AG04450 (cell line): Measurements from ENCODE around the gene DMD. TPM values are rescaled to one million over a fixed set of nuclear protein-coding genes. Genes with fewer than 3 reads are reported as not detected.

Experiments used
- CTCF ChIA-PET: fragments of 300-600, 350-600 bp; formaldehyde crosslinking; extraction: SDS; loops from one replicate; lab custom pipeline; 2022; ENCODE audit warnings: antibody characterized with exemption, inconsistent platforms; lab: Charles Lee
- POLR2A ChIA-PET: fragments of 350-600 bp; formaldehyde crosslinking; extraction: SDS; loops from one replicate; lab custom pipeline; 2021; ENCODE audit warnings: antibody characterized with exemption, inconsistent platforms; lab: Yijun Ruan, JAX
- DNase-seq: peaks from one replicate; pipeline ENCODE4 v3.0.0-alpha.2; 2011; ENCODE audit warnings: low read depth, low spot score
- H3K27ac ChIP-seq: one replicate; pipeline ENCODE4 v1.5.1; 2012; ENCODE audit warnings: low read depth, low read length, control low read depth
- H3K27me3 ChIP-seq: one replicate; pipeline ENCODE4 v1.6.0; 2012; ENCODE audit warnings: low read length; ENCODE audit not compliant: control insufficient read depth, insufficient read depth
- H3K4me3 ChIP-seq: 2 replicates; pipeline ENCODE4 v1.5.1; 2011; ENCODE audit warnings: mild to moderate bottlenecking, low read depth, low read length, control low read depth
- H3K9me3 ChIP-seq: 2 replicates; pipeline ENCODE4 v1.5.1; 2012; ENCODE audit warnings: low read length; ENCODE audit not compliant: control insufficient read depth, insufficient read depth
- polyA plus RNA-seq: library from polyadenylated mRNA; depleted of rRNA; stranded (reverse); fragments of >200 nt; gene quantifications from 2 replicates; pipeline ENCODE4 v1.2.3, GENCODE V29; 2011
- TF ChIP-seq, protein P1 (sequence below): IDR thresholded peaks from 2 replicates; pipeline ENCODE4 v1.5.1; 2011; ENCODE audit warnings: low read depth, low read length, control low read depth, inconsistent platforms

Gene DMD
- polyA plus RNA-seq, 1 experiment = 7.6 TPM

- TF ChIP-seq, protein P1, sequence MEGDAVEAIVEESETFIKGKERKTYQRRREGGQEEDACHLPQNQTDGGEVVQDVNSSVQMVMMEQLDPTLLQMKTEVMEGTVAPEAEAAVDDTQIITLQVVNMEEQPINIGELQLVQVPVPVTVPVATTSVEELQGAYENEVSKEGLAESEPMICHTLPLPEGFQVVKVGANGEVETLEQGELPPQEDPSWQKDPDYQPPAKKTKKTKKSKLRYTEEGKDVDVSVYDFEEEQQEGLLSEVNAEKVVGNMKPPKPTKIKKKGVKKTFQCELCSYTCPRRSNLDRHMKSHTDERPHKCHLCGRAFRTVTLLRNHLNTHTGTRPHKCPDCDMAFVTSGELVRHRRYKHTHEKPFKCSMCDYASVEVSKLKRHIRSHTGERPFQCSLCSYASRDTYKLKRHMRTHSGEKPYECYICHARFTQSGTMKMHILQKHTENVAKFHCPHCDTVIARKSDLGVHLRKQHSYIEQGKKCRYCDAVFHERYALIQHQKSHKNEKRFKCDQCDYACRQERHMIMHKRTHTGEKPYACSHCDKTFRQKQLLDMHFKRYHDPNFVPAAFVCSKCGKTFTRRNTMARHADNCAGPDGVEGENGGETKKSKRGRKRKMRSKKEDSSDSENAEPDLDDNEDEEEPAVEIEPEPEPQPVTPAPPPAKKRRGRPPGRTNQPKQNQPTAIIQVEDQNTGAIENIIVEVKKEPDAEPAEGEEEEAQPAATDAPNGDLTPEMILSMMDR = no peak
- ChIA-PET CTCF (no interaction called here), POLR2A (no interaction called here)
- Histone ChIP-seq H3K9me3 (no peaks in the 10 kb centered on the region), H3K4me3 (no peak overlapping the region), H3K27me3 (no peaks in the 10 kb centered on the region), H3K27ac (no peak overlapping the region)
- no peak for DNase-seq
Measured at GRCh38 chrX:32662516-32662915, 548.8 kb downstream of the DMD start.

GRCh38 chrX:32644476-32645245 is 566.7 kb downstream of the DMD start:
- no peak for DNase-seq
- Histone ChIP-seq H3K9me3 (no peaks in the 10 kb centered on the region; the same call in 1 of the 2 replicates), H3K27me3 (no peaks in the 10 kb centered on the region), H3K27ac (no peak overlapping the region), H3K4me3 (no peak overlapping the region)
- TF ChIP-seq, protein P1 = no peak
- ChIA-PET POLR2A (no interaction called here), CTCF (no interaction called here)

DNA sequence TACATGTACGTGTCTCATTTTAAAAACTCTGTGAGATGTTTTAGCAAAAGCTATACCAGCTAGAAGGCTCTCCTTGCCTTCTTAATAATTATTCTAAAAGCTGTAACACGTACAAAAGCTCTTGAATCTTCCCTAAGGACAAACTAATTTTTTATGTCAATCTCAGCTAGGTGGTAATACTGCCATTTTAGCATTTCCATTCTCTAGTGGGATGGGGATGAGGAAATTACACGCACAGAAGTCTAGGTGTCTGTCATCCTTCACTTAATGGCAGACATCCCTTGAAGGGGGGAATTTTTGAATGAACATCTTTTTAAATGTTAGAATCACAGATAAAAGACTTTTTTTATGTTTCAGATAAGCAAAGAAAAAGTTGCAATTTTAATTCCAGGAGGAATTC is 569.1 kb downstream of the DMD start:
- TF ChIP-seq, protein P1 = no peak
- H3K27me3 ChIP-seq = no peaks in the 10 kb centered on the region
- CTCF ChIA-PET = no interaction called here
- no peak overlapping the region for H3K27ac ChIP-seq
- H3K4me3 ChIP-seq = no peak overlapping the region
- POLR2A ChIA-PET = no interaction called here
- DNase-seq = no peak
- H3K9me3 ChIP-seq = no peaks in the 10 kb centered on the region

GRCh38 chrX:32618154-32618553 is 593.2 kb downstream of the DMD start:
- TF ChIP-seq, protein P1 = no peak
- DNase-seq = no peak
- POLR2A ChIA-PET = no interaction called here

GRCh38 chrX:32614707-32615106 is 596.6 kb downstream of the DMD start:
- POLR2A ChIA-PET = no interaction called here
- no peak for DNase-seq
- CTCF ChIA-PET = no interaction called here
- Histone ChIP-seq H3K4me3 (no peak overlapping the region), H3K27me3 (no peaks in the 10 kb centered on the region), H3K9me3 (no peaks in the 10 kb centered on the region), H3K27ac (no peak overlapping the region)
- TF ChIP-seq, protein P1 = no peak

More at GRCh38 chrX:32618154-32618553, 593.2 kb downstream of the DMD start:
- Histone ChIP-seq H3K9me3 (no peaks in the 10 kb centered on the region), H3K27ac (no peak overlapping the region), H3K4me3 (no peak overlapping the region), H3K27me3 (no peaks in the 10 kb centered on the region)
- CTCF ChIA-PET = no interaction called here
